AG04450 (cell line): ENCODE data around the gene CCM2. TPM values are rescaled to one million over a fixed set of nuclear protein-coding genes. Genes with fewer than 3 reads are reported as not detected.

Experiments used
- CTCF ChIA-PET: fragments of 300-600, 350-600 bp; formaldehyde crosslinking; extraction: SDS; loops from one replicate; lab custom pipeline; 2022; ENCODE audit warnings: antibody characterized with exemption, inconsistent platforms; lab: Charles Lee
- POLR2A ChIA-PET: fragments of 350-600 bp; formaldehyde crosslinking; extraction: SDS; loops from one replicate; lab custom pipeline; 2021; ENCODE audit warnings: antibody characterized with exemption, inconsistent platforms; lab: Yijun Ruan, JAX
- DNase-seq: peaks from one replicate; pipeline ENCODE4 v3.0.0-alpha.2; 2011; ENCODE audit warnings: low read depth, low spot score
- H3K27ac ChIP-seq: one replicate; pipeline ENCODE4 v1.5.1; 2012; ENCODE audit warnings: low read depth, low read length, control low read depth
- H3K27me3 ChIP-seq: one replicate; pipeline ENCODE4 v1.6.0; 2012; ENCODE audit warnings: low read length; ENCODE audit not compliant: control insufficient read depth, insufficient read depth
- H3K4me3 ChIP-seq: 2 replicates; pipeline ENCODE4 v1.5.1; 2011; ENCODE audit warnings: mild to moderate bottlenecking, low read depth, low read length, control low read depth
- H3K9me3 ChIP-seq: 2 replicates; pipeline ENCODE4 v1.5.1; 2012; ENCODE audit warnings: low read length; ENCODE audit not compliant: control insufficient read depth, insufficient read depth
- CTCF ChIP-seq: IDR thresholded peaks from 2 replicates; pipeline ENCODE4 v1.5.1; 2011; ENCODE audit warnings: low read depth, low read length, control low read depth, inconsistent platforms
- polyA plus RNA-seq: library from polyadenylated mRNA; depleted of rRNA; stranded (reverse); fragments of >200 nt; gene quantifications from 2 replicates; pipeline ENCODE4 v1.2.3, GENCODE V29; 2011

CCM2 gene
- polyA plus RNA-seq, 1 experiment = 24.7 TPM

- CTCF ChIA-PET = no interaction called here
- DNase-seq = no peak
- POLR2A ChIA-PET = no interaction called here
- Histone ChIP-seq H3K27ac (no peak overlapping the region), H3K4me3 (no peak overlapping the region), H3K27me3 (no peaks in the 10 kb centered on the region), H3K9me3 (no peaks in the 10 kb centered on the region; the same call in 1 of the 2 replicates)
- no peak for TF ChIP-seq CTCF
Measured at GRCh38 chr7:45037876-45038275, 37.9 kb downstream of the CCM2 start.

GRCh38 chr7:45039106-45039505 lies 39.1 kb downstream of the CCM2 start:
- H3K27ac ChIP-seq = no peak overlapping the region
- H3K4me3 ChIP-seq = no peak overlapping the region
- POLR2A ChIA-PET = no interaction called here
- DNase-seq = no peak
- H3K27me3 ChIP-seq = no peaks in the 10 kb centered on the region
- TF ChIP-seq CTCF = no peak
- CTCF ChIA-PET = no interaction called here
- no peaks in the 10 kb centered on the region; the same call in 1 of the 2 replicates for H3K9me3 ChIP-seq

- Histone ChIP-seq H3K4me3 (no peak overlapping the region), H3K9me3 (no peaks in the 10 kb centered on the region)
- CTCF ChIA-PET = no interaction called here
Measured at GRCh38 chr7:45044338-45044737, 44.3 kb downstream of the CCM2 start.

GRCh38 chr7:45048748-45049147 lies 48.7 kb downstream of the CCM2 start:
- no peaks in the 10 kb centered on the region for H3K9me3 ChIP-seq
- no peak overlapping the region for H3K27ac ChIP-seq
- ChIA-PET POLR2A (no interaction called here), CTCF (no interaction called here)
- no peaks in the 10 kb centered on the region for H3K27me3 ChIP-seq
- no peak for TF ChIP-seq CTCF
- no peak overlapping the region for H3K4me3 ChIP-seq
- no peak for DNase-seq

More at GRCh38 chr7:45044338-45044737, 44.3 kb downstream of the CCM2 start:
- DNase-seq = no peak
- no peak for TF ChIP-seq CTCF
- Histone ChIP-seq H3K27me3 (no peaks in the 10 kb centered on the region), H3K27ac (no peak overlapping the region)
- POLR2A ChIA-PET = no interaction called here

GRCh38 chr7:45050198-45050597 lies 50.2 kb downstream of the CCM2 start:
- H3K27ac ChIP-seq = no peak overlapping the region
- no peaks in the 10 kb centered on the region for H3K9me3 ChIP-seq
- no peak overlapping the region for H3K4me3 ChIP-seq
- H3K27me3 ChIP-seq = no peaks in the 10 kb centered on the region
- ChIA-PET CTCF (no interaction called here), POLR2A (no interaction called here)
- TF ChIP-seq CTCF = no peak
- DNase-seq = no peak
